Occipital lobe (tissue), 2 donors: ENCODE measurements around the gene BRAF. TPM values are rescaled to one million over a fixed set of nuclear protein-coding genes. Genes with fewer than 3 reads are reported as not detected.
"Not testable (repeated sequence)": the region's sequence is repeated elsewhere in the genome, so short reads cannot be mapped to it uniquely, and the experiment has no call there.

Experiments
- DNase-seq: peaks from one replicate; lab custom pipeline; 2025; lab: John Stamatoyannopoulos, UW
- total RNA-seq: library from RNA; depleted of rRNA; stranded (reverse); fragments of >200 nt; gene quantifications from one replicate; pipeline ENCODE4 v1.2.3, GENCODE V29; 2014

Gene BRAF
- 100 TPM for total RNA-seq

- DNase-seq = peak; percentile 87
These were observed at the start of gene BRAF for GRCh38 chr7:140924821-140925421. Gene BRAF (minus strand): TSS chr7:140924929. CDS start chr7:140924703, 226 bp downstream.

- DNase-seq = no peak
These were observed 48.4 kb upstream of the BRAF start for GRCh38 chr7:140972876-140973829.

GRCh38 chr7:140972344-140972743, 47.6 kb upstream of the BRAF start:
- DNase-seq = no peak

- no peak for DNase-seq
These were observed 42.7 kb upstream of the BRAF start for GRCh38 chr7:140967438-140967837.

GRCh38 chr7:140966561-140967233, 42.0 kb upstream of the BRAF start:
- DNase-seq = no peak

- DNase-seq = no peak
These were observed 36.4 kb upstream of the BRAF start for GRCh38 chr7:140961117-140961516.

- DNase-seq = not testable (repeated sequence)
These were observed 32.3 kb upstream of the BRAF start for GRCh38 chr7:140956997-140957396.

- DNase-seq = no peak
These were observed 21.2 kb upstream of the BRAF start for GRCh38 chr7:140945940-140946339.

- not testable (repeated sequence) for DNase-seq
These were observed 17.5 kb upstream of the BRAF start for GRCh38 chr7:140942242-140942641.

- DNase-seq = no peak
These were observed 16.2 kb upstream of the BRAF start for GRCh38 chr7:140940898-140941297.

- no peak for DNase-seq
These were observed 13.1 kb upstream of the BRAF start for GRCh38 chr7:140937702-140938264.

- DNase-seq = no peak
These were observed 4.0 kb upstream of the BRAF start for GRCh38 chr7:140928491-140929309.

GRCh38 chr7:140927945-140928344, 3.2 kb upstream of the BRAF start:
- not testable (repeated sequence) for DNase-seq

- DNase-seq = no peak
These were observed 2.6 kb upstream of the BRAF start for GRCh38 chr7:140927351-140927750.

GRCh38 chr7:140926021-140926817, 1.5 kb upstream of the BRAF start:
- DNase-seq = no peak

- peak; percentile 74 for DNase-seq
These were observed 509 bp downstream of the BRAF start for GRCh38 chr7:140924019-140924820.

GRCh38 chr7:140923358-140924006, 1.2 kb downstream of the BRAF start:
- no peak for DNase-seq

GRCh38 chr7:140922741-140923345, 1.9 kb downstream of the BRAF start:
- DNase-seq = no peak
